Colon (tissue), 2 donors: Measurements from ENCODE around the gene AGBL3.

Experiments
- FAIRE-seq: peaks from 2 replicates; lab custom pipeline; 2012; peaks lifted over from hg19 to GRCh38; lab: Jason Lieb, UNC
- donor health status: control.
- donor health status: control.

The AGBL3 gene

GRCh38 chr7:134986363-134987251, at the start of gene AGBL3:
Gene AGBL3 (plus strand): TSS chr7:134986508. CDS start chr7:134987934, 1,426 bp downstream.
- FAIRE-seq = no peak

- no peak for FAIRE-seq
Measured at GRCh38 chr7:134936893-134937510, 49.3 kb upstream of the AGBL3 start.

GRCh38 chr7:134938141-134938540, 48.2 kb upstream of the AGBL3 start:
- no peak for FAIRE-seq

GRCh38 chr7:134939136-134939535, 47.2 kb upstream of the AGBL3 start:
- no peak for FAIRE-seq

GRCh38 chr7:134940729-134941128, 45.6 kb upstream of the AGBL3 start:
- FAIRE-seq = no peak

- no peak for FAIRE-seq
Measured at GRCh38 chr7:134941185-134941900, 45.0 kb upstream of the AGBL3 start.

- no peak for FAIRE-seq
Measured at GRCh38 chr7:134941952-134942351, 44.4 kb upstream of the AGBL3 start.

- FAIRE-seq = no peak
Measured at GRCh38 chr7:134942690-134943466, 43.4 kb upstream of the AGBL3 start.

GRCh38 chr7:134943785-134944400, 42.4 kb upstream of the AGBL3 start:
- FAIRE-seq = no peak

- no peak for FAIRE-seq
Measured at GRCh38 chr7:134945691-134946090, 40.6 kb upstream of the AGBL3 start.

- no peak for FAIRE-seq
Measured at GRCh38 chr7:134946260-134946659, 40.0 kb upstream of the AGBL3 start.

GRCh38 chr7:134947329-134947728, 39.0 kb upstream of the AGBL3 start:
- FAIRE-seq = no peak

GRCh38 chr7:134947831-134948230, 38.5 kb upstream of the AGBL3 start:
- FAIRE-seq = no peak

- no peak for FAIRE-seq
Measured at GRCh38 chr7:134948246-134948645, 38.1 kb upstream of the AGBL3 start.

GRCh38 chr7:134948736-134949135, 37.6 kb upstream of the AGBL3 start:
- FAIRE-seq = no peak

GRCh38 chr7:134949171-134949570, 37.1 kb upstream of the AGBL3 start:
- FAIRE-seq = no peak

GRCh38 chr7:134954197-134955082, 31.9 kb upstream of the AGBL3 start:
- FAIRE-seq = no peak

- FAIRE-seq = no peak
Measured at GRCh38 chr7:134957005-134957404, 29.3 kb upstream of the AGBL3 start.

GRCh38 chr7:134959810-134960209, 26.5 kb upstream of the AGBL3 start:
- FAIRE-seq = no peak

- FAIRE-seq = no peak
Measured at GRCh38 chr7:134962270-134962780, 24.0 kb upstream of the AGBL3 start.
